ENCODE measurements around the gene ANKRD31.
"Not testable (repeated sequence)": the region's sequence is repeated elsewhere in the genome, so short reads cannot be mapped to it uniquely, and the experiment has no call there.

Gene ANKRD31, protein sequence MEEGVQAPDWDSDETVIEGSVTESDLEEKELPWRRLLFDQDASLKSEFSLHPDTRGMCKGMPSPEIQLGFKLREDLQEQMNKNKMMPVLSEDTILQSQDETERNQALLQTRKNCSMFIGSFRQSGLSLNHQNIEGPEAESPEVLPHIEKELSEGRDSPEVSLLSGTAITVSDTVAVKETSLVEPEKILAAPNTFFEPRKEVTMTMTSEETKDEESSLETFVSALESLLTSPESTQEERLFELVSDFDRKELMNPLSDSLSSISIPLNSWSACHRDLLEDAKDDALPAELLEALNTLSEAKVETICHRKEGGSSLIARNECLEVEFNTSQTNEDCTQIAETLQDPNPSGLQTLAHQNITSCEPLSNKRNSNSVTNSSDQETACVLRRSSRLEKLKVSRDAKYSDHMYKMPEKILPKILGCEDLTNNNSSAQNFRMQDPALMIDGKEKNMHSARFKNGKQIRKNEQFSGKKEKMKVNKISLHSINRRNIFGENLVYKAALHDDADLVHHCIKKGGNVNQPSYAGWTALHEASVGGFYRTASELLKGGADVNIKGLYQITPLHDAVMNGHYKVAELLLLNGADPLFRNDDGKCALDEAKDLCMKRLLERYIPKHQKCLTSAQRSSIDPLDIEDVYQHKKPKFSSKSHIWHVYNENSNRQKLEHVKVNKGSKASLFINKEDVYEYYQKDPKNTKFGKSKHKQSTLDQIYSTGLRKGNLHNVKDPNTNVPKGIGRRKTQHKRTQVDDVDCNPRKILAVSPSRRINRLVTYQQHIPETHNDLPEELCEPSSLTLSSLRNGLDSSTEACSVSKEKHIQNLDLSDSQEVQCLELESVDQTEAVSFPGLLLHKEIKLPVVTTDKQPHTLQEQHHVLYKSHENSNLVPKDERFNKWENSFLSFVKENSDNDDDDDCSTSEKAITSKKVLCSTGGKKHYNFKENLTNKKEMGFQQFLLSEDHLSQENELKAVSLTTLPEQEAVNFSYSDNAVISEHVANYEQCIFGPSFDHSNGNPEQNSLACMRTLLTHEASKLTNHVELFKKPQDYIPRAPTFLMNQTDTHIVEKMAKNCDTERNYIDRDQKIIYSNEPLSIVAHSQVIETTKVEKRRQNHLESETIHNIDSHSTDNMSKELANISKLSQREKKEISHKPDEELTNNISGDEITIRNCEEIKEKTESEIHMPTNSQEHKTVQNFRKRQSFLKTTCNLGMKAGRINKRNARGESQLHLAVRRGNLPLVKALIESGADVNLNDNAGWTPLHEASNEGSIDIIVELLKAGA (N-terminal part only)

DNA sequence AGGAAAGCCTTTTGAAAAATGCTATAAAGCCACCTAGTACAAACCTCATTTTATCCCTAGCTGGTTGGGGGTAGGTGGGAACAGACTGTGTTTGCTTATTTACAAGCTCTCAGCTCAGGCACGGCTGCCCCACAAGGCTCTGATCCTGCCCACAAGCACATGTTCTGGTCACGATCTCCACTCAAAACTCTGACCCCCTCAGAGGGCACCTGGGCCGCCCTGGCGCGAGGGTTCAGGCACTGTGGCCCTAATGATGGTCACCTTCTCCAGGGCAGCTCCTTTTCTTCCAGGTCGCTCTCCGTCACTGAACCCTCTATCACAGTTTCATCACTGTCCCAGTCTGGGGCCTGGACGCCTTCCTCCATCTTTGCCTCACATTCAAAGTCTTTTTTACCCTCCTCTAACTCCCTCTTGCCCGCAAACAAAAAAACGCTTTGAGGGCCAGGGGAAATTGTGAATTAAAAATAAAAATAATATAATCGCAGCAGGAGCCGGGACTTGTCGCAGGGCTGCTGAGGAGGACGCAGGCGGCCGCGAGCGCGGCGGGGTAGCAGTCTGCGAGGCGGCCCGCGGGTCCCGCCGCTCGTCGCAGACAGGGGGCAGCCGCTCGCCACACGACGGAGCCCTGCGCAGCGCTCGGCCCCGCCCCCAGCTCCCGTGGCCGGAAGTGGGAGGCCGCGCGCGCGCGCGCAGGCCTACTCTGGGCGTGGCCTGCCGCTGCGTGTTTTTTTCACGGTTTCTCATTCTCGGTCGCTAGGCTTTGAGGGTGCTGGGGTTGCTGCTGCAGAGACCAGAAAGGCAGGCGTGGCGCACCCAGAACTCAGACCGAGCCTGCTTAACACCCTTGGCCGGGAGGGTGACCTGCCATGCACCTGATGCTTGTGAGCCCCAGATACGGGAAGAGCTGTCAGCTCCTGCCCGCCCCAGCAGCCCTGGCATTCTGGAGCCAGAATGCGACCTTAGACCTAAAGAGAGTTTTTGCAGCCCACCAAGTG lies at the start of gene ANKRD31:
TSS of gene ANKRD31 (minus strand) at position 557 of the 995 bp plus-strand sequence. CDS start at position 365, 192 bp downstream.
- H3K4me3 ChIP-seq = peak within 1 kb of the TSS; percentile 53
- peaks cover 14% of the 10 kb centered on the region for H3K4me1 ChIP-seq
- H3K27me3 ChIP-seq (ENCODE audit: low read depth) = no peaks in the 10 kb centered on the region
- peak; percentile 78 to 87 for DNase-seq (ENCODE audit: low spot score in 2 of 2)
- in situ Hi-C loops (cut with MboI; ENCODE audit: low sequenced_read_pairs) = no loop called here
- no peaks in the 10 kb centered on the region for H3K9me3 ChIP-seq
- H3K36me3 ChIP-seq (replicated peaks) = no peaks in the 10 kb centered on the region

DNA sequence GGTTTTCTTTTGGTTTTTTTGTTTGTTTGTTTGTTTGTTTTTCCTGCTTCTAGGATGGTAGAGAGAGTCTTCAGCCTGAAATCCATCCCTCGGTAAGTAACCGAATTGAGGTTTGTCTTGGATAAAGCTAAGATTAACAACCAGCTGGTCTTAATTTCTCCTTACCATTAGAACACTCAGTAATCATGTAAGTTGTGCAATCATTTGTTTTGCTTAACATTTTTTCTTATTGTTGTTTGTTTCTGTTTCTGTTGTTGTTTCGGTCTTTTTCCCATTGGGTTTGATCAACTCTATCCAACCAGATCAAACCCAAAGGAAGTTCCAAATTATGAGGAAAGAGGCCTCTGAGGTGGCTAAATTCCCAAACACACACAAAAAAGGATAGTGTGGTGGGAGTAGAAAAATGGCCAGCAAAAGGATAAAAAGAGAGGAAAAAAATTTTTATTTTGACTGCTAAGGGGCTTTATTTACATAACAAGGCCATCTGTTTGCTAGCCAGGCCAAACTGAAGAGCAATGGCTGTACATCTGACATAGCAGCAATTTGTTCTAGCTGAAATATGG lies 49.6 kb upstream of the ANKRD31 start:
- H3K9me3 ChIP-seq = no peaks in the 10 kb centered on the region

DNA sequence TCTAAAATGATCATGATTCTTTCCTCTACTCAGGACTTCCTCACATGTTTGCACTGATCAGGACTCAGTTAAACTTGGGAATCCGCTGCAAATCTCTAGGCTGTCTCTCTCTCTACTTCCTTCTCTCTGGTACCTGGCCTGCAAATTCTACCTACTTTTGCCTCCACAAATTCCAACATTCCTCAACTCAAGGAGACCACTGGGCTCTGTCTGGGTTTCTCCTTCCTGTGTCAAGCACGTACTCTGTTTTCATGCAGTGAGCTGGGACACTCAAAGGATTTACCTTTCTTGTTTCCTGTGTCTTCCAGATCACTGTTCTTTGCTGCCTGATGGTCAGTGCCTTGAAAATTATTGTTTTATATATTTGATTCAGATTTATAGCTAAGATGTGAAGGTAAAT lies 45.9 kb upstream of the ANKRD31 start:
- Histone ChIP-seq H3K9me3 (no peaks in the 10 kb centered on the region), H3K4me3 (no peak overlapping the region), H3K27me3 (ENCODE audit: low read depth) (no peaks in the 10 kb centered on the region), H3K4me1 (no peaks in the 10 kb centered on the region), H3K36me3 (replicated peaks) (no peaks in the 10 kb centered on the region)
- DNase-seq (ENCODE audit: low spot score in 2 of 2) = no peak
- in situ Hi-C loops (cut with MboI; ENCODE audit: low sequenced_read_pairs) = no loop called here

More for the DNA sequence above, 49.6 kb upstream of the ANKRD31 start:
- Histone ChIP-seq H3K36me3 (replicated peaks) (no peaks in the 10 kb centered on the region), H3K27me3 (ENCODE audit: low read depth) (no peaks in the 10 kb centered on the region), H3K4me1 (no peaks in the 10 kb centered on the region), H3K4me3 (no peak overlapping the region)
- no peak for DNase-seq (ENCODE audit: low spot score in 2 of 2)
- in situ Hi-C loops (cut with MboI; ENCODE audit: low sequenced_read_pairs) = no loop called here

DNA sequence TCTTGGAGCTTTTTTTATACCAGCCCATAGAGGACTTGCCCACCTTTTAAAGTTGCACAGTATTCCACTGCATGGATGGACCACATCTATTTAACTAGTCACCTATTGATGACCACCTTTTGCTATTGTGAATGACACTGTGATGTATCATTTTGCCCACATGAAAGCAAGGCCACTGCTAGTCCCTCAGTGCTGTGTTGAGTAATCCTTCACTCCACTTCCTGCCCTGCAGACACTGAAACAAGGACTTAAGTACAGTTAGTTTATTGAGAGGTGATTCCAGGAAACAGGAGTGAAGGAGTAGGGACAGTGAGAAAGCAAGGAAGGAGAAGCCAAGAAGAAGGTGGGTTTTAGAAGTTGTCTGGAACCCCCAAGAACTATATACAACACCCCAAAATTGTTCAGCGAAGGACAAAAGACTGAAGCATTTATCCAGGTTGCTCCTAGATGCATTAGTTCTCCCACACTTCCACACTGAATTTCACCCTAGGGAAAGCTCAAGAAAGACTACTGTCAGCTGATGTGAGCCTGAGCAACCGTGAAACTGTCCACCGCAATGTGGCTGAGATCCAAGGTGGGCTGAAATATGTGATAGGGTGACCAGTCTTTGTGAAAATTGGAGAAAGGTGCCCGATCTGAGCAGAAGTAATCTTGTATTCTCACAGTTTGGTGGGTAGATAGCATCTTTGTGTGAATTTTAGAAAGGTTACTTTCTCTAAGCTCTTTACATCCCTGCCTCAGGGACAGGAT lies 45.2 kb upstream of the ANKRD31 start:
- no peaks in the 10 kb centered on the region for H3K27me3 ChIP-seq (ENCODE audit: low read depth)
- no peak overlapping the region for H3K4me3 ChIP-seq
- H3K4me1 ChIP-seq = no peaks in the 10 kb centered on the region
- H3K36me3 ChIP-seq (replicated peaks) = no peaks in the 10 kb centered on the region
- no peaks in the 10 kb centered on the region for H3K9me3 ChIP-seq
- no peak for DNase-seq (ENCODE audit: low spot score in 2 of 2)
- in situ Hi-C loops (cut with MboI; ENCODE audit: low sequenced_read_pairs) = no loop called here

DNA sequence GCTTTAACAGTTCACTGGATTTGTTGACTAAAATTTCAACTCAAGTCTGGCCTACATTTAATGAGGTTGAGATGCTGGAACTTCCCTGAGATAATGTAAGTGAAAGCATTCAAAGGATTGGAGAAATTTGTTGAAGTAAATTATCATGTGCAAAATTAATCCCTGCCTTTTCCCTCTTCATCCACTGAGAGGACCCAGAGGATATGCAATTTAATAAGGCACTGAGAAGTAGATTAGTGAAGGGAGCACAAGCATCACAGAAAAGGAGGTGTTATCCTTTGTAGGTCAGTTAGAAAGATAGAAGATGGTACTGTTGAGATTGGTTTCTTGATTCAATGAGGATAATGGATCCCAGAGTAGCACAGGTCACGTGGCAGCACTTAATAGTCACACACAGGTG lies 42.6 kb upstream of the ANKRD31 start:
- peaks cover 16% of the 10 kb centered on the region for H3K4me1 ChIP-seq
- H3K27me3 ChIP-seq (ENCODE audit: low read depth) = no peaks in the 10 kb centered on the region
- no peaks in the 10 kb centered on the region for H3K36me3 ChIP-seq (replicated peaks)
- DNase-seq (ENCODE audit: low spot score in 2 of 2) = no peak
- no peaks in the 10 kb centered on the region; the same call in 1 of the 2 replicates for H3K9me3 ChIP-seq
- in situ Hi-C loops (cut with MboI; ENCODE audit: low sequenced_read_pairs) = no loop called here
- H3K4me3 ChIP-seq = no peak overlapping the region

DNA sequence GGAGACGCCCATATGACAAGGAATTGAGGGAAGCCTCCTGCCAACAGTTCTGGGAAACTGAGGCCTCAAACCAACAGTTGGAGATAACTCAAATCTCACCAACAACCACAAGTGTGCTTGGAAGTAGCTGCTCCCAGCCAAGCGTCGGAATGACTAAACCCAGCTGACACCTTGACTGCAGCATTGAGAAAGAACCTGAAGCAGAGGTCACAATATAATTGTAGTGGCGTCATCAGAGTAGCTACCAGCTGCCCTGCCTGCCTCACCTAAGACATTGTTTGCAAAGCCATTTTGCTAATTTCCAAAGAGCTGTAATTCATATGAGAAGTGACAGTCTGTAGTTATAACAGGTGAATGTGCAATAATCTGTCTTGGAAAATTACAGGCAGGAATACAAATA lies 40.8 kb upstream of the ANKRD31 start:
- in situ Hi-C loops (cut with MboI; ENCODE audit: low sequenced_read_pairs) = no loop called here
- peaks cover 16% of the 10 kb centered on the region for H3K4me1 ChIP-seq

DNA sequence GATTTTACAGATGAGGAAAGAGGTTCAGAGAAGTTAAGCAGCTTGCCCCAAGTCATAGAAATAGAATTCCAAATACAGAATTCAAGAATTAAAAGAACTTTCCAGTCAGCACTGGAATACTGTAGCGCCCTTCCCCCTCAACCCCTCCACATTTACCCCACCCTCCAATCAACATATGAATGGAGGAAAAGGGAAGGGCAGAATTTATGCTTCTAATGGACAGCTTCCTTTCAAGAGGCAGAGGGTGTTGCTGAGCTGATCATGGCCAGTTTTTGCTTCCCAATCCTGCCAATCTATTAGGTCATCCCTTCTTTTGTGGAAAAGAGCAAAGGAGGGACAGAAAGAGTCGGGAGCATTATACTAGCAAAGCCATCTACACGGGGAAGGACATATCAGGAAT lies 39.1 kb upstream of the ANKRD31 start:
- H3K4me1 ChIP-seq = peaks cover 16% of the 10 kb centered on the region
- in situ Hi-C loops (cut with MboI; ENCODE audit: low sequenced_read_pairs) = no loop called here
- H3K36me3 ChIP-seq (replicated peaks) = no peaks in the 10 kb centered on the region
- no peaks in the 10 kb centered on the region for H3K27me3 ChIP-seq (ENCODE audit: low read depth)
- no peak overlapping the region for H3K4me3 ChIP-seq
- peak; percentile 66 to 81 for DNase-seq (ENCODE audit: low spot score in 2 of 2)
- no peaks in the 10 kb centered on the region; the same call in 1 of the 2 replicates for H3K9me3 ChIP-seq

More for the DNA sequence above, 40.8 kb upstream of the ANKRD31 start:
- Histone ChIP-seq H3K27me3 (ENCODE audit: low read depth) (no peaks in the 10 kb centered on the region), H3K4me3 (no peak overlapping the region), H3K36me3 (replicated peaks) (no peaks in the 10 kb centered on the region), H3K9me3 (no peaks in the 10 kb centered on the region; the same call in 1 of the 2 replicates)
- DNase-seq (ENCODE audit: low spot score in 2 of 2) = no peak

DNA sequence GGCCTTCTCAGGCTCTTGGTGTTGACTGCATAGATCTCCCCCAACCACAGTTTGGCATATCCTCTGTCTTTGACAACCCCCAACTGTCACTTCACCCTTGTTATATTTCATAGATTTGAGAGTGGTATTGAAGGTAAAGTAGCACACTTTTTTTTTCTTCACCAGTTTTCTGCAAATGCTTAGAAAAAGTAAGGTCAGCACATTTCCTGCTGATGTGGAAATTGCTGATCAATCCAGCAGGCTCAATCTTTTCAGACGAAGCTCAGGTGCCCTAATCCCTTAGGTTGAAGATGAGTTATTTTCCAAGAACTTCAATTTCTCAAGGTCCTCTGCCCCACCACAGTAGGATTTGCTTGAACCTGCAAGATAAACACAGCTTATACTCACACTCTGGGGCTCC lies 38.5 kb upstream of the ANKRD31 start:
- H3K9me3 ChIP-seq = no peaks in the 10 kb centered on the region; the same call in 1 of the 2 replicates
- H3K4me3 ChIP-seq = no peak overlapping the region
- no peak for DNase-seq (ENCODE audit: low spot score in 2 of 2)
- in situ Hi-C loops (cut with MboI; ENCODE audit: low sequenced_read_pairs) = no loop called here
- peaks cover 16% of the 10 kb centered on the region for H3K4me1 ChIP-seq
- no peaks in the 10 kb centered on the region for H3K27me3 ChIP-seq (ENCODE audit: low read depth)
- H3K36me3 ChIP-seq (replicated peaks) = no peaks in the 10 kb centered on the region

DNA sequence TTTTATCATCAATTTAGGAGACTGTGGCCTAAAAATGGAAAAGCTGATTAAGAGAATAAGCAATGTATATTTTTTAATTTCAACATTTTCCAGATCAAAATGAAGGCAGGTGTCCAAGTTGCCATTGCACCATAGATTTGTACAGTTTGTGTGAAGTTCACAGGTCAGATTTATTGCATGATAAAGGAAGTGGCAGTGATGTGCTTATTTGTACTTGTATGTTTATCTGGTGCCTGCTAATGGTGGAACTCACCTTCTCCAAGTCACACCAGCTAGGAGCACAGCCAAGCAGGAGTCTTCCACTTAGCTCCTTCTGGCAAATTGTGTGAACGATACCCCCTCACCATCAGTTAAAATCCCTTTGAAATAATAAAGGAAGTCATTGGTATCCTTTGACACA lies 37.8 kb upstream of the ANKRD31 start:
- no peak overlapping the region for H3K4me3 ChIP-seq
- no peak for DNase-seq (ENCODE audit: low spot score in 2 of 2)
- peaks cover 16% of the 10 kb centered on the region for H3K4me1 ChIP-seq
- H3K36me3 ChIP-seq (replicated peaks) = no peaks in the 10 kb centered on the region
- in situ Hi-C loops (cut with MboI; ENCODE audit: low sequenced_read_pairs) = no loop called here
- no peaks in the 10 kb centered on the region for H3K27me3 ChIP-seq (ENCODE audit: low read depth)
- no peaks in the 10 kb centered on the region; the same call in 1 of the 2 replicates for H3K9me3 ChIP-seq

DNA sequence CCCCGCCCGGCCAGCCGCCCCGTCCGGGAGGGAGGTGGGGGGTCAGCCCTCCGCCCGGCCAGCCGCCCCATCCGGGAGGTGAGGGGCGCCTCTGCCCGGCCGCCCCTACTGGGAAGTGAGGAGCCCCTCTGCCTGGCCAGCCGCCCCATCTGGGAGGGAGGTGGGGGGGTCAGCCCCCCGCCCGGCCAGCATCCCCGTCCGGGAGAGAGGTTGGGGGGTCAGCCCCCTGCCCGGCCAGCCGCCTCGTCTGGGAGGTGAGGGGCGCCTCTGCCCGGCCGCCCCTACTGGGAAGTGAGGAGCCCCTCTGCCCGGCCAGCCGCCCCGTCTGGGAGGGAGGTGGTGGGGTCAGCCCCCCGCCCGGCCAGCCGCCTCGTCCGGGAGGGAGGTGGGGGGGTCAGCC lies 33.9 kb upstream of the ANKRD31 start:
- H3K4me3 ChIP-seq; H3K36me3 ChIP-seq (replicated peaks); in situ Hi-C loops (cut with MboI; ENCODE audit: low sequenced_read_pairs); DNase-seq (ENCODE audit: low spot score in 2 of 2); H3K4me1 ChIP-seq; H3K27me3 ChIP-seq (ENCODE audit: low read depth); H3K9me3 ChIP-seq: not testable (repeated sequence)

DNA sequence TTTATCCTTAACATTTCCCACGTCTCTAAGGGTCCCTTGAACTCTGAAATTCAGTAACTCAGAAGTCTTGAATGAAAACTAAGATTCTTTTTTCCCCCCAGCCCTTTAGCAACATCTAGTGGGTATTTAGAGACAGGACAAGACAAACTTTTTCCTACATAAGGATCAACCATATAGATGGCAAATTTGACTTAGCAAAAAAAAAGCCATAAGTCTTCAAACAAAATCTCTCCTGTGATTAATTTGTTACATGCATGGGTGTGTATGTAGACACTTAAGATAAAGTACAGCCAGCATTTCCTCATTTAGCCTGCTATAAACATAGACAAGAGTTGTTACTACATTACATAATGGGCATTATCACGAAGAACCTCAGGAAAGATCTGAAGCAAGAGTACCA lies 29.1 kb upstream of the ANKRD31 start:
- H3K36me3 ChIP-seq (replicated peaks) = no peaks in the 10 kb centered on the region
- H3K4me3 ChIP-seq = no peak overlapping the region
- H3K9me3 ChIP-seq = 0 out of 2 replicates have a peak, but pooled peaks cover 2% of the 10 kb centered on the region
- peak in 1 of 2 experiments; percentile 27 for DNase-seq (ENCODE audit: low spot score in 2 of 2)
- no peaks in the 10 kb centered on the region for H3K27me3 ChIP-seq (ENCODE audit: low read depth)
- in situ Hi-C loops (cut with MboI; ENCODE audit: low sequenced_read_pairs) = no loop called here
- no peaks in the 10 kb centered on the region for H3K4me1 ChIP-seq

DNA sequence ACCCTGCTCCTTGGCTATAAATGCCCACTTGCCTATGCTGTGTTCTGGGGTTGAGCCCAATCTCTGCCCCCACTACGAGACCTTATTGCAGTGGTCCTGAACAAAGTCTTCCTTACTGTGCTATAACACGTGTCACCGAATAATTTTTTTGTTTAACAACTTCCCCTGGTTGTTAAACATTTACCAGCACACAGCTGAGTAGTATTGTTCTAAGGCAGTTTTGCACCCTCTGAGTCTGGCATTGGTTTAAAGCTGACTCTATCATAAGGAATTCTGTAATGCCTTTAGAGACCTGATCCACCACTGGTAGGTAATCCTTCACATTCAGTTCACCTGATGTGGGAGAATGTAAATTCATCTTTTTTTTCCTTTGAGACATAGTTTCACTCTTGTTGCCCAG lies 25.6 kb upstream of the ANKRD31 start:
- H3K36me3 ChIP-seq (replicated peaks) = no peaks in the 10 kb centered on the region
- H3K4me3 ChIP-seq = no peak overlapping the region
- no peak for DNase-seq (ENCODE audit: low spot score in 2 of 2)
- in situ Hi-C loops (cut with MboI; ENCODE audit: low sequenced_read_pairs) = no loop called here
- H3K9me3 ChIP-seq = no peaks in the 10 kb centered on the region
- H3K27me3 ChIP-seq (ENCODE audit: low read depth) = no peaks in the 10 kb centered on the region
- H3K4me1 ChIP-seq = no peaks in the 10 kb centered on the region

Measured in HAP-1 (cell line).